ENCODE data around the gene DERA. TPM values are rescaled to one million over a fixed set of nuclear protein-coding genes. Genes with fewer than 3 reads are reported as not detected.

Gene DERA
- total and polyA plus RNA-seq, 4 donors = 23.5 to 32.7 (median 29.3) TPM

DNA sequence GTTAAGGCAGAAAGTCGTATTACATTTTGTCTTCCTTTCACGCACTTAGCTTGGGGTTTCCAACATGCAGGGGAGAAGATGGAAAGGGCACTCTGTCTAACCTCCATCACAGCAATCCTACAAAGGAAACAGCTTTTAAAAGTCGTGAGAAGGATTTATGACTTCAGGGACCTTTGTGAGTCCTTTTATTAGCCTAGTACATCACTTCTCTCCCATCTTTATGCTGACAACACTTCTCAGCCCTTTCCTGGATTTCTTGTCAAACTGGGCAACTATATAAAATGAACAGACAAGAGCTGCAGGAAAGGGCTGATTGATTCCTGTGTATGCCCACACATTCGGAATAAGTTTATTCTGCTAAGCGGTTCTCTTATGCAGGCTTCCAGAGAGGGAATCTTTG, 159.0 kb downstream of the DERA start:
- Histone ChIP-seq H3K9me3 (ENCODE audit: control insufficient read depth, insufficient read depth, low read length) (no peaks in the 10 kb centered on the region), H3K27me3 (ENCODE audit: control insufficient read depth, insufficient read depth, low read length) (no peaks in the 10 kb centered on the region), H3K4me3 (ENCODE audit: low read depth, low read length) (no peak overlapping the region), H3K4me1 (ENCODE audit: control insufficient read depth, insufficient read depth, low read length) (peaks cover 3% of the 10 kb centered on the region), H3K36me3 (ENCODE audit: control insufficient read depth, insufficient read depth, low read length) (no peaks in the 10 kb centered on the region), H3K27ac (ENCODE audit: low read depth, low read length) (no peak overlapping the region)
- peak in 2 of 6 donors; percentile 11 to 75 for DNase-seq (ENCODE audit: low read depth in 4 of 6, low spot score in 6 of 6)
- no CpG with 5 or more reads among the region's 5 CpGs for WGBS (ENCODE audit: insufficient coverage)

DNA sequence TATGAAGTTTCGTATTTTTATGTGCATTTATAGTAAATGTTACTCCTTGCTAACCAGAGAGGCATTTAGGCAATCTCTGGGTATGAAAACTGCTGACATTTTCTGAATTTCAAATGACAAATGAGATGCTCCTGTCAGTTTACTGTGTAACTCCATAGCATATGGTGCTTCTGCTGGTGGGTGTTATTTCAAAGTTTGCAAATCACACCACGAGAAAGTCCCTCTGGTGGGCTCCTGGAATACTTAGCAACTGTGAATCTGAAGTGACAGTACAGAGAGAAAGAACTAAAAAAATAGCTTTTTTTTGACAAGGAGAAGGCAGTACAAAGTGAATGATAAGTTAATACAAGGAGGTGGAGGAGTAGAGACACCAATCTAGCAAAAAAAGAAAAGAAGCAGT, 161.5 kb downstream of the DERA start:
- WGBS (ENCODE audit: insufficient coverage) = 60% methylated on average over 1 of the region's 2 CpGs
- H3K27ac ChIP-seq (ENCODE audit: low read depth, low read length) = no peak overlapping the region
- H3K36me3 ChIP-seq (ENCODE audit: control insufficient read depth, insufficient read depth, low read length) = no peaks in the 10 kb centered on the region
- H3K27me3 ChIP-seq (ENCODE audit: control insufficient read depth, insufficient read depth, low read length) = no peaks in the 10 kb centered on the region
- H3K4me3 ChIP-seq (ENCODE audit: low read depth, low read length) = no peak overlapping the region
- H3K9me3 ChIP-seq (ENCODE audit: control insufficient read depth, insufficient read depth, low read length) = no peaks in the 10 kb centered on the region
- peaks cover 3% of the 10 kb centered on the region for H3K4me1 ChIP-seq (ENCODE audit: control insufficient read depth, insufficient read depth, low read length)
- peak in 1 of 6 donors; percentile 71 for DNase-seq (ENCODE audit: low read depth in 4 of 6, low spot score in 6 of 6)

DNA sequence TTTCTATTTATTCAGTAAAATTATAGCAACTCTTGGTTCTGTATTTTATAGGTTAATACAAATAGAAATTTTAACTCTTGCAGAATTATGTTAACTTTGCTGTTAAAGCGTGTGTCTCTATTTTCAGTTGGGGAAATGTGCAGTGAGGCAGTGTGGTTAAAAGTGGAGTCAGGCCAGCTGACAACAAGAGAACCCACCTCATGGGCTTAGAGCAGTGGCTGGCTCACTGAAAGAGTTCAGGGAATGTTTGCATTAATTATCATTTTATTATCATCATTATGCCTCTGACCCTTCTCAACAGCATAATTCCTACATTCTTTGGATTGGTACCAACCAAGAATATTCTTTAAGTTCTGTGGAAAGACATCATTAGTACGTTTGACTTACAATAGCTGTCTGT, 163.8 kb downstream of the DERA start:
- no peak overlapping the region for H3K27ac ChIP-seq (ENCODE audit: low read depth, low read length)
- H3K4me3 ChIP-seq (ENCODE audit: low read depth, low read length) = no peak overlapping the region
- H3K27me3 ChIP-seq (ENCODE audit: control insufficient read depth, insufficient read depth, low read length) = no peaks in the 10 kb centered on the region
- no CpG with 5 or more reads among the region's 2 CpGs for WGBS (ENCODE audit: insufficient coverage)
- peaks cover 1% of the 10 kb centered on the region for H3K4me1 ChIP-seq (ENCODE audit: control insufficient read depth, insufficient read depth, low read length)
- DNase-seq (ENCODE audit: low read depth in 4 of 6, low spot score in 6 of 6) = no peak
- no peaks in the 10 kb centered on the region for H3K9me3 ChIP-seq (ENCODE audit: control insufficient read depth, insufficient read depth, low read length)
- no peaks in the 10 kb centered on the region for H3K36me3 ChIP-seq (ENCODE audit: control insufficient read depth, insufficient read depth, low read length)

DNA sequence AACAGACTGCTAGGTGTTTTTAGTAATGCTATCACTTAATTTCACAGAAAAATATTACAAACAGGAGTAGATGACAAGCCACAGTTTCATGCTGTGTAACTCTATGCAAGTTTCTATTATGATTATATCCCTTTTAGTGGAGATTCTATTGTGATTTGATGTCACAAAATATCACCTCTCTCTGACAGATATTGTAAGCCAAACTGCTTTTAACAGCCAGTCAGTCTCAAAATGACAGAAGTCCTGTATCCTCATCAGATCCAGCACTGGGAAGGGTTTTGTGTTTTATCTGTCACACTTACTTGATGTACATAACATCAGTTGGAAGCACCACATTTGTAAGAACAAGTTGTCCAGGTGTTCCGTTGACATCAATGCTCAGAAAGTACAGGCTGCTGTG, 164.8 kb downstream of the DERA start:
- Histone ChIP-seq H3K27ac (ENCODE audit: low read depth, low read length) (no peak overlapping the region), H3K9me3 (ENCODE audit: control insufficient read depth, insufficient read depth, low read length) (no peaks in the 10 kb centered on the region), H3K27me3 (ENCODE audit: control insufficient read depth, insufficient read depth, low read length) (no peaks in the 10 kb centered on the region), H3K4me3 (ENCODE audit: low read depth, low read length) (no peak overlapping the region), H3K36me3 (ENCODE audit: control insufficient read depth, insufficient read depth, low read length) (no peaks in the 10 kb centered on the region), H3K4me1 (ENCODE audit: control insufficient read depth, insufficient read depth, low read length) (no peaks in the 10 kb centered on the region)
- no peak for DNase-seq (ENCODE audit: low read depth in 4 of 6, low spot score in 6 of 6)
- WGBS (ENCODE audit: insufficient coverage) = 88% methylated on average over 1 of the region's 1 CpG

DNA sequence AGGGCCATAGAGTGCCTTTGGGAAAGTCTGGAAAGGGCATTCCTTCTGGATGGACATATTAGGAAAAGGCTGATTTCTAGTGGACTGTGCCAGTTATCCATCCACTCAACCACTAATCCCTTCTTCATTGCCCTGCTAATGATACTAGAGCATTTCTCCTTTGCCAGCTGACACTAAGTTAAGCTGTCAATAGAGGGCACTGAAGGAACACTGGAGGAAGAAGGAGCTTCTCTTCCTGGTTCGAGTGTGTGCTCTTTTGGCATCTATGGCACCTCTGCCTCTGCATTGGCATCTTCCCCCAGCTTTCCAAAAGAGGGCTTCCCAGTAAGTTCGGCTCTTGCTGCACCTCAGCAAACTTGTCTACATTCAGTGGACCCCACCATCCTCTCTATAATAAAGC, 165.4 kb downstream of the DERA start:
- H3K27ac ChIP-seq (ENCODE audit: low read depth, low read length) = no peak overlapping the region
- no peaks in the 10 kb centered on the region for H3K36me3 ChIP-seq (ENCODE audit: control insufficient read depth, insufficient read depth, low read length)
- H3K4me1 ChIP-seq (ENCODE audit: control insufficient read depth, insufficient read depth, low read length) = no peaks in the 10 kb centered on the region
- no peak overlapping the region for H3K4me3 ChIP-seq (ENCODE audit: low read depth, low read length)
- no peaks in the 10 kb centered on the region for H3K27me3 ChIP-seq (ENCODE audit: control insufficient read depth, insufficient read depth, low read length)
- no peaks in the 10 kb centered on the region for H3K9me3 ChIP-seq (ENCODE audit: control insufficient read depth, insufficient read depth, low read length)
- DNase-seq (ENCODE audit: low read depth in 4 of 6, low spot score in 6 of 6) = no peak
- WGBS (ENCODE audit: insufficient coverage) = 50% methylated on average over 2 of the region's 2 CpGs

DNA sequence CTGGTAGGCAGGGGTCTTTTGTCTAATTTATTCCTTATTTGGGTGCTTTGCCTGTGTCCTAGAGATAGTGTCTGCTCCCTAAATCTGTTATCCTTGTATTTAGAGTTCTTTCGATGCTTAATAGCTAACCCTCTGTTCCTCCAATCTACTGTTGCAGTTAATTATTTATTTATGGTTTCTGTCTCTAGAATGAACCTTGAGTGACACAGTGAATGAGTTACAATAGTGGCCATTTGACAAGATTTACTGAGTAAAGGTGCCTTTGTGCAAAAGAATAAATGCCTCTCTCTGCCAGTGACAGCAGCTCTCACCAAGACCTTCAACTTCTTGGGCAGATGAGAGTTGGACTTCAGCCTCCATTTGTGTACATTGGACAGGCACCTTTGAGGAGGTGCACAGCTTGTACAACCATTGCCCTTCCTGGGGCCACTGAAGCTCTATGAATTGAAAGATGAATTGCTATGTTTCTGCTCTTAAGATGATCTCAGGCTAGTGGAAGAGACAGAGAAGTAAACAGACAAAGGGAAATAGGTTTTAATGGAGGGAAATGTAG, 165.9 kb downstream of the DERA start:
- Histone ChIP-seq H3K4me3 (ENCODE audit: low read depth, low read length) (no peak overlapping the region), H3K9me3 (ENCODE audit: control insufficient read depth, insufficient read depth, low read length) (no peaks in the 10 kb centered on the region), H3K4me1 (ENCODE audit: control insufficient read depth, insufficient read depth, low read length) (no peaks in the 10 kb centered on the region), H3K27me3 (ENCODE audit: control insufficient read depth, insufficient read depth, low read length) (no peaks in the 10 kb centered on the region), H3K27ac (ENCODE audit: low read depth, low read length) (no peak overlapping the region), H3K36me3 (ENCODE audit: control insufficient read depth, insufficient read depth, low read length) (no peaks in the 10 kb centered on the region)
- no peak for DNase-seq (ENCODE audit: low read depth in 4 of 6, low spot score in 6 of 6)
- no CpG with 5 or more reads among the region's 1 CpG for WGBS (ENCODE audit: insufficient coverage)

DNA sequence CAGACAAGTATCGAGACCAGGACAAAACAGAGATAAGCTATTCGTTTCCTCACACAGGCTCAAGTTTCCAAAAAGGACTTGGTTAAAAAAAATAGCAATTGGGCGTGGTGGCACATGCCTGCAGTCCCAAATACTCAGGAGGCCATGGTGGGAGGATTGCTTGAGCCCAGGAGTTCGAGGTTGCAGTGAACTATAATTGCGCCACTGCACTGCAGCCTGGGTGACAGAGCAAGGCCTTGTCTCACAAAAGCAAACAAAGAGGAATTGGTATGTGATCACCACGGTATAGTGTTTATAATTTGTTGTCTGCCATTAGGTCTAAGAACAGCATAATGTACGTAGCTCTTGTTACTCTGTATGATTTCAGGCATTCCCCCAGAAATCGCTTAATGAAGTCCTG, 175.3 kb downstream of the DERA start:
- Histone ChIP-seq H3K4me1 (ENCODE audit: control insufficient read depth, insufficient read depth, low read length) (no peaks in the 10 kb centered on the region), H3K27ac (ENCODE audit: low read depth, low read length) (no peak overlapping the region), H3K4me3 (ENCODE audit: low read depth, low read length) (no peak overlapping the region), H3K36me3 (ENCODE audit: control insufficient read depth, insufficient read depth, low read length) (no peaks in the 10 kb centered on the region), H3K9me3 (ENCODE audit: control insufficient read depth, insufficient read depth, low read length) (no peaks in the 10 kb centered on the region), H3K27me3 (ENCODE audit: control insufficient read depth, insufficient read depth, low read length) (no peaks in the 10 kb centered on the region)
- no peak for DNase-seq (ENCODE audit: low read depth in 4 of 6, low spot score in 6 of 6)
- 87% methylated on average over 8 of the region's 8 CpGs for WGBS (ENCODE audit: insufficient coverage)

DNA sequence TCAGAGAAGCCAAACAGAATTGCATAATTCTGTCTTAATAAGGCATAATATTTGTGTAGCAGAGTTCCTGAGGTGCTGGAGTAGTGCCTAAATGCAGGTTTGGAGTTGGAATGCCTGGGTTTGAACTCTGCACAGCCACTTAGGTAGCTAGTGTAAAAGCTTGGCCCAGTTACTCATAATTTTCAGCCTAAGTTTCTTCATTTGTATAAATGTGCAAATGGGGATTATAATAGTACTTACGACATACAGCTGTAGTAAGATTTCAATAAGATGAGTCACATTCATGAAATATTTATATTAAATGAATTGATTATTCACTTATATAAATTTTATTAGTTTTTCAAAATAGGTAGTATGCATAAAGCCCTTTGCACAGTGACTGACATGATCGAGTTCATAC, 175.8 kb downstream of the DERA start:
- WGBS (ENCODE audit: insufficient coverage) = no CpG with 5 or more reads among the region's 2 CpGs
- Histone ChIP-seq H3K9me3 (ENCODE audit: control insufficient read depth, insufficient read depth, low read length) (no peaks in the 10 kb centered on the region), H3K4me1 (ENCODE audit: control insufficient read depth, insufficient read depth, low read length) (no peaks in the 10 kb centered on the region), H3K27me3 (ENCODE audit: control insufficient read depth, insufficient read depth, low read length) (no peaks in the 10 kb centered on the region), H3K27ac (ENCODE audit: low read depth, low read length) (no peak overlapping the region), H3K4me3 (ENCODE audit: low read depth, low read length) (no peak overlapping the region), H3K36me3 (ENCODE audit: control insufficient read depth, insufficient read depth, low read length) (no peaks in the 10 kb centered on the region)
- no peak for DNase-seq (ENCODE audit: low read depth in 4 of 6, low spot score in 6 of 6)

Other genes with a start within 250 kb of the DERA start
- 10 to 100 TPM; 64.0 to 83.3 TPM for gene EPS8, start 121.9 kb upstream of the DERA start, total RNA-seq
- 10 to 100 TPM; 63.1 to 84.1 TPM for gene EPS8, start 121.9 kb upstream of the DERA start, polyA plus RNA-seq (ENCODE audit: insufficient read length in 2 of 2)
- 10 to 100 TPM; 64.1 to 97.2 TPM for gene STRAP, start 28.9 kb upstream of the DERA start, total RNA-seq
- gene STRAP, start 28.9 kb upstream of the DERA start, polyA plus RNA-seq (ENCODE audit: insufficient read length in 2 of 2) = 100 to 1,000 TPM; 193 to 238 TPM